Progenitor cell of endocrine pancreas (in vitro differentiated cells): Measurements from ENCODE around the gene MOB2. TPM values are rescaled to one million over a fixed set of nuclear protein-coding genes. Genes with fewer than 3 reads are reported as not detected.

Source experiments
- DNase-seq: peaks from one replicate; pipeline ENCODE4 v3.0.0; 2021; ENCODE audit warnings: low spot score; ENCODE audit not compliant: unreplicated experiment
- H3K27ac Mint-ChIP-seq: 2 replicates; pipeline ENCODE4 v1.8.0; 2021; ENCODE audit warnings: mild to moderate bottlenecking, moderate library complexity, mixed read lengths
- H3K27me3 Mint-ChIP-seq: 2 replicates; pipeline ENCODE4 v1.8.0; 2021; ENCODE audit warnings: mixed read lengths
- H3K36me3 Mint-ChIP-seq: 2 replicates; pipeline ENCODE4 v1.8.0; 2022; ENCODE audit warnings: mixed read lengths; ENCODE audit not compliant: insufficient read depth
- H3K4me1 Mint-ChIP-seq: 2 replicates; pipeline ENCODE4 v1.8.0; 2021; ENCODE audit warnings: low read depth, mixed read lengths
- H3K4me3 Mint-ChIP-seq: 2 replicates; pipeline ENCODE4 v1.8.0; 2021; ENCODE audit warnings: low read depth, mild to moderate bottlenecking, moderate library complexity, mixed read lengths
- H3K9me3 Mint-ChIP-seq: 2 replicates; pipeline ENCODE4 v1.8.0; 2021; ENCODE audit warnings: low read depth, mixed read lengths
- total RNA-seq: library from RNA; stranded (reverse); gene quantifications from 2 replicates; pipeline ENCODE4 v1.2.1, GENCODE V29; 2021
- TF ChIP-seq, protein P1 (sequence below): fragments of 200-600 bp; sonication (generic); IDR thresholded peaks from one replicate; pipeline ENCODE4 v1.5.0; 2021; ENCODE audit warnings: antibody characterized with exemption, mild to moderate bottlenecking; ENCODE audit not compliant: unreplicated experiment

Gene MOB2
- total RNA-seq, 1 donor from 2014 or later = 33.3 TPM

DNA sequence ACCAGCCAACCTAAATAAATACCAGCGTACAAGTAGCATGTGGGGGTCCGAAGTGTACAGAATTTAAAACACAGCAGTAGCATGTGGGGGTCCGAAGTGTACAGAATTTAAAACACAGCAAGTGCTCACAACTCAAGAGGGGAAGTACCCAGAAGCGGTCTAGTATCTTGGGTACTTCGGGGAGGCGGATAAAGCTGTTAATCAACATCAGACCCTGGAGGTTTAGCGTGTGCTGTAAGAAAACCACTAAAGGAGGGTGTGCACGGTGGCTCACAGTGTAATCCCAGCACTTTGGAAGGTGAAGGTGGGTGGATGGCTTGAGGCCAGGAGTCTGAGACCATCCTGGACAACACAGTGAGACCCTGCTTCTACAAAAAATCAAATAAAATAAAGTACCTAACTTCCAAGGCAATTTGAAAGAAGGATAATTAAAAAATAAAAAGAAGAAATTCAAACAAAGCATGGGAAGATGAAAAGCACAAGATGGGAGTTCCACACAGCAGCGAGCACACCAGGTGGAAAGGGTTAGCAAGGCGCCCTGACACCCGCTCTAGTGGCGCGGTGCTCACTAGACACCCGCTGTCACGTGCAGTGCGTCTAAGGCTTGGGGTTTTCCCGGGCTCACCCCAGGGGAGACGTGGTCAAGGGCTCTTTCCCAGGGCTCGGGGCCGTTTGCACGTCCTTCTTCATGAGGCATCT, 35.0 kb upstream of the MOB2 start:
- Mint-ChIP-seq H3K9me3 (no peaks in the 10 kb centered on the region), H3K36me3 (no peaks in the 10 kb centered on the region), H3K27ac (no peak overlapping the region), H3K4me1 (peaks cover 1% of the 10 kb centered on the region), H3K4me3 (no peak overlapping the region), H3K27me3 (no peaks in the 10 kb centered on the region)
- TF ChIP-seq, protein P1, sequence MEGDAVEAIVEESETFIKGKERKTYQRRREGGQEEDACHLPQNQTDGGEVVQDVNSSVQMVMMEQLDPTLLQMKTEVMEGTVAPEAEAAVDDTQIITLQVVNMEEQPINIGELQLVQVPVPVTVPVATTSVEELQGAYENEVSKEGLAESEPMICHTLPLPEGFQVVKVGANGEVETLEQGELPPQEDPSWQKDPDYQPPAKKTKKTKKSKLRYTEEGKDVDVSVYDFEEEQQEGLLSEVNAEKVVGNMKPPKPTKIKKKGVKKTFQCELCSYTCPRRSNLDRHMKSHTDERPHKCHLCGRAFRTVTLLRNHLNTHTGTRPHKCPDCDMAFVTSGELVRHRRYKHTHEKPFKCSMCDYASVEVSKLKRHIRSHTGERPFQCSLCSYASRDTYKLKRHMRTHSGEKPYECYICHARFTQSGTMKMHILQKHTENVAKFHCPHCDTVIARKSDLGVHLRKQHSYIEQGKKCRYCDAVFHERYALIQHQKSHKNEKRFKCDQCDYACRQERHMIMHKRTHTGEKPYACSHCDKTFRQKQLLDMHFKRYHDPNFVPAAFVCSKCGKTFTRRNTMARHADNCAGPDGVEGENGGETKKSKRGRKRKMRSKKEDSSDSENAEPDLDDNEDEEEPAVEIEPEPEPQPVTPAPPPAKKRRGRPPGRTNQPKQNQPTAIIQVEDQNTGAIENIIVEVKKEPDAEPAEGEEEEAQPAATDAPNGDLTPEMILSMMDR = no peak
- DNase-seq = no peak

DNA sequence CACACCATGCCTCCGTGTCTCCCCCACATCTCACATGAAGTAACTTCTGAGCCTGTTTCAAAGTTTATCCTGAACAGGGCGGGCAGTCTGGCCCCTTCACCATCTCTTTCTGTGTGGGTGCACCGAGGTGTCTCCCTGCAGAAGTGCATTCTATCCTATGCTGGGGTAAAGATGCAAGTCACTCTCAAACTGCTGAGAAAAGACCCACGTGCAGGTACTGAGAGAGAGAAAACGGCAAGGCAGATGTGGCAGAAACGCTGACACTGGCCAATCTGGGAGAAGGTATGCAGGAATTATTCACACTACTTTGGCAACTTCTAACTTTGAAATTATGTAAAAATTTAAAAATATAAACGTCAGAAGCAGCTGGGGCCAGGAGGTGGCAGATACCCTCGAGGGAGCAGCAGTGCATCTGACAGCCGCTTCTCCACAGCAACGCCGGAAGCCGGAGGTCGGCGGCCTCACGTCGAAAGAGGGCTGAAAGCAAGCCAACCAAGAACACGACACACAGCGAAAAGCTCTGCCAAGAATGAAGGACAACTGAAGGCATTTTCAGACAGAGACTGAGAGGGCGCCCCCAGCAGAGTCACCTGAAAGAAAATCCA, 34.2 kb upstream of the MOB2 start:
- H3K27me3 Mint-ChIP-seq = no peaks in the 10 kb centered on the region
- H3K4me1 Mint-ChIP-seq = peaks cover 1% of the 10 kb centered on the region
- no peak overlapping the region for H3K4me3 Mint-ChIP-seq
- TF ChIP-seq, protein P1 = no peak
- no peaks in the 10 kb centered on the region for H3K36me3 Mint-ChIP-seq
- no peak for DNase-seq
- no peaks in the 10 kb centered on the region for H3K9me3 Mint-ChIP-seq
- no peak overlapping the region for H3K27ac Mint-ChIP-seq

DNA sequence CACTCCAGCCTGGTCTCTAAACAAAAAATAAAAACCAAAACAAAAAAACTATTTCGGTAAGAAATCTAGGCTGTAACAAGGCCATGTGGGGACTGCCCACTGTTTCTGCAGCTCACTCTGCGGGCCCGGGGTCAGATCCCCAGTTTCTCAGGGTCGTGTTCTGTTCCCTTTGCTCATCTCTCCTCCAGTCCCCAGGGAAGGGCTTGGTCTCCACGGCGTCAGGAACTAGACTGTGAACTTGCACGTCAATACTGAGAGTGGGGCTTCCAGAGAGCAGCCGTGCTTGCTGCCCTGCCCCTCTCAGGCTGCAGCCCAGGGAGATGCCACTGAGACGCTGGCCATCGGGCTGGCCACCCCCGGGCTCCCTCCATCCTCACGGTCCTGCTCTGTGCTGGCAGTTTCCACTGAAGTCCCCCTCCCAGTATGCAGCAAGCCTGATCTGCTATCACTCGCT, 33.7 kb upstream of the MOB2 start:
- peaks cover 1% of the 10 kb centered on the region for H3K4me1 Mint-ChIP-seq
- H3K27me3 Mint-ChIP-seq = no peaks in the 10 kb centered on the region
- no peaks in the 10 kb centered on the region for H3K36me3 Mint-ChIP-seq
- no peaks in the 10 kb centered on the region for H3K9me3 Mint-ChIP-seq
- TF ChIP-seq, protein P1 = no peak
- no peak for DNase-seq
- H3K4me3 Mint-ChIP-seq = no peak overlapping the region
- H3K27ac Mint-ChIP-seq = no peak overlapping the region

GRCh38 chr11:1519028-1520010, 32.7 kb upstream of the MOB2 start:
- TF ChIP-seq, protein P1 = no peak
- H3K4me1 Mint-ChIP-seq = peaks cover 1% of the 10 kb centered on the region
- H3K27me3 Mint-ChIP-seq = no peaks in the 10 kb centered on the region
- no peak overlapping the region for H3K4me3 Mint-ChIP-seq
- no peaks in the 10 kb centered on the region for H3K36me3 Mint-ChIP-seq
- DNase-seq = no peak
- no peaks in the 10 kb centered on the region for H3K9me3 Mint-ChIP-seq
- no peak overlapping the region for H3K27ac Mint-ChIP-seq

DNA sequence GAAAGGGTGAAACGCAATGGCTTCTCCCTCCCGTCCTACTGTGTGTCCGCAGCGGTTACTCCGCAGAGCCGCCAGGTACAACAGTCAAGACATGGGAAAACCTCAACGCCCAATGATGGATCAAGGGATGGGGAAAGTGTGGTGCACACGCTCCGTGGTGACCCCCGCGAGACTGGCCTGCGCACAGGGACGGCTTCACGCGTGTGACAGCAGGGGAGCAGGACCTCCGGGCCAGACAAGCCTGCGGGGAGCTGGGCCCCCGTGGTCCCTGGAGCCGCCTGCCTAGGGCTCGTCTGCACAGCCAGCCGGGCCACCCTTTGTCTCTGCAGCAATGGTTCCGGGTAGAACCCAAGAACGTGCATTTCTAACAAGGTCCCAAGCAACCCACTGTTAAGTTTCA, 31.7 kb upstream of the MOB2 start:
- H3K4me1 Mint-ChIP-seq = peaks cover 1% of the 10 kb centered on the region
- H3K27me3 Mint-ChIP-seq = no peaks in the 10 kb centered on the region
- TF ChIP-seq, protein P1 = no peak
- DNase-seq = no peak
- no peak overlapping the region for H3K27ac Mint-ChIP-seq
- no peaks in the 10 kb centered on the region for H3K9me3 Mint-ChIP-seq
- no peaks in the 10 kb centered on the region for H3K36me3 Mint-ChIP-seq
- no peak overlapping the region for H3K4me3 Mint-ChIP-seq
